HG02759 (cell line): ENCODE results near the gene UPK2.
"Not testable (repeated sequence)": the region's sequence is repeated elsewhere in the genome, so short reads cannot be mapped to it uniquely, and the experiment has no call there.

Experiments used
- ATAC-seq: cut with Tn5 transposase; IDR thresholded peaks from one replicate; pipeline ENCODE4 v1.9.1; 2021; ENCODE audit warnings: mild to moderate bottlenecking, moderate library complexity; ENCODE audit not compliant: unreplicated experiment

UPK2 gene

GRCh38 chr11:118984825-118985224 lies 28.7 kb downstream of the UPK2 start:
- no peak for ATAC-seq

DNA sequence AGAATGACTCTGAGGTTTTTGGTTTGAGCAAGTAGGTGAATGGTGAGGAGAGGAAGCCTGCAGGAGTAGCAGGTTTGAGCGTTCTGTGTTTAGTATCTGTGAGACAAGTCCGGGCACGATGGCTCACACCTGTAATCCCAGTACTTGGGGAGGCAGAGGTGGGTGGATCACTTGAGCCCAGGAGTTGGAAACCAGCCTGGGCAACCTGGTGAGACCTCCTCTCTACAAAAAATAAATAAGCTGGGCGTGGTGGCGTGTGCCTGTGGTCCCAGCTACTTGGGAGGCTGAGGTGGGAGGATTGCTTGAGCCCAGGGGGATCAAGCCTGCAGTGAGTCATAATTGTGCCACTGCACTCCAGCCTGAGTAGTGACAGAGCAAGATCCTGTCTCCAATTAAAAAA lies 32.2 kb downstream of the UPK2 start:
- ATAC-seq = no peak

- not testable (repeated sequence) for ATAC-seq
Observed at GRCh38 chr11:118991486-118992038, 35.5 kb downstream of the UPK2 start.

DNA sequence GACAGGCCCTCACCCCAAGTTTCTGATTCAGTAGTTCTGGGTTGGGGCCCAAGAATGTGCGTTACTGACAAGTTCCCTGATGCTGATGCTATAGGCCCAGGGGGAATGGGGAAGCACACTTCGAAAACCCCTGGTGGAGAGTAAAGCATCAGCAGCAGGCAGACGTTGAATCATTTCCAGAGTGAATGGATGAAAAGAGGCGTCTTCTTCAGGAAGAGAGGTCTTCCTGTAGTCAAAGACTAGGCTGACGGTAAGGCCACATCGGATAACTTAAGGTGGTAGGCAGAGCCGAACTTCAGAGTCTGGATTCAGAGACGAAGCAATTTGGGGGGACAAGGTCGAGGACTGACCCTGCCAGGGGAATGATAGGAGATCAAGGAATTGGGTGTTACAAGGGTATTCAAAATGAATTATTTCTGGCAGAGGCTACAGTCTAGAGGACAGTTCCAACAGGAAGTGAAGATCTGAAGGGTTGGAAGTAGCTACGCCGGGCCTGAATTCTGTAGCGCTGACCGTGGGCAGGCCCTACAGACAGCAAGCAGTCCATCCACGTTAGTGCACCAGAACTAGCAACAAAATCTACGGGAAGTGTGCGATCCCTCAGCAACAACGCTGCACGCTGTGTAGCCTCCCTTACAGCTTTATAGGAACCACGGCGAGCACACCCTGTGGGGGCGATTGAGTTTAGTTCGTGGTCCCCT lies 41.0 kb downstream of the UPK2 start:
- ATAC-seq = peak; percentile 14

DNA sequence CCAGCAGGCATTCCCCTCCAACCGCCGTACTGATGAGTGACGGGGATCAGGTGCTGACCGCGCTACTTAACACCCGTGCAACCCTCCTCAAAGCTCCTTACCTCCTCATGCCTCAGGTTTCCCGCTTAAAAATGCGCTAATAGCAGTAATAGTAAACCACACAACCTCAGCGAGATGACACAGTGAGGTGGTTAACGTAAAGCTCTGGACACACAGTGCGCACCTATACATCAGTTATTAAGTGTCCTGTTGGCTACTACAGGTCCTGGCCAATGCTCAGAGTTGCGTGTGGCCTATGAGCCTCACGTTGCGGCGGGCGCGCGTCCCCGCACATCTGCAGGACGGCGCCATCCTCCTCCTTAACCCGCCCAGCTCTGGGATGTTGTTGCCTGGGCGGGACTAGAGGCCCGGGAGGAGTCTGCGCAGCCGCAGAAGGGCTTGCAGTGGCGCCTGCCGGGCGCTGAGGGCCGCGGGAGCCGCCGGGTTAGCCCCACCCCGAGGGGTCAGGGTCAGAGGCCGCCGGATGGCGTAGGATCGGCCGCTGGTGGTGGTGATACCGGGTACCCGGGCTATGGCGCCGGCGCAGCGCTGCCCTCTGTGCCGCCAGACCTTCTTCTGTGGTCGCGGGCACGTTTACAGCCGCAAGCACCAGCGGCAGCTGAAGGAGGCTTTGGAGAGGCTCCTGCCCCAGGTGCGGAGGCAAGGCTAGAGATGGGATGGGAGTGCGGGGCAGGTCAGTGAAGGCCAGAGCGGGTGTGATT lies 41.7 kb downstream of the UPK2 start, which contains the start of gene CENATAC:
TSS of gene CENATAC (plus strand) at position 512 of the 761 bp plus-strand sequence. CDS start at position 572, 60 bp downstream.
- ATAC-seq = peak; percentile 94

DNA sequence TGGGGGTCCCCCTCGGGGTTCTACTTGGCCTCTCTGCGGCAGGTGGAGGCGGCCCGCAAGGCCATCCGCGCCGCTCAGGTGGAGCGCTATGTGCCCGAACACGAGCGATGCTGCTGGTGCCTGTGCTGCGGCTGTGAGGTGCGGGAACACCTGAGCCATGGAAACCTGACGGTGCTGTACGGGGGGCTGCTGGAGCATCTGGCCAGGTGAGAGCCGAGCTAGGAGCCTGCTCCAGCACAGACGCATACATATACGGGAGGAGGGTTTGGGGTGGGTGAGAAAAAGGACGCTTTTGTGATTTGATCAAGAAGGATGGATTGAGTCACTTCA lies 42.3 kb downstream of the UPK2 start:
- ATAC-seq = peak; percentile 15

DNA sequence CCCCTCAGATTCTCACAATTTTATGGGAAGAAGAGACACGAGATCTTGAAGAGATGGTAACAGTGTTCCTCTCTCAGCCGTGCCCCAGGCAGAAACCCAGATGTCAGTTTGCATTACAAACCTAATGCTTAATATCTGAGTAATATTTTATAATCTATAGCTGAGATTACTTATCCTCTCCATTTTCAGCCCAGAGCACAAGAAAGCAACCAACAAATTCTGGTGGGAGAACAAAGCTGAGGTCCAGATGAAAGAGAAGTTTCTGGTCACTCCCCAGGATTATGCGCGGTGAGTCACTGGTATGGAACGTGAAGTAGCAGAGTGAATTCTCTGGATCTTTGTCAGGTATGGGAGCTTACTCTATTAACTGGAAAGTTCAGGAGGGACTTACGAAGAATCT lies 42.7 kb downstream of the UPK2 start:
- ATAC-seq = no peak

GRCh38 chr11:119000906-119001305 lies 44.8 kb downstream of the UPK2 start:
- no peak for ATAC-seq

GRCh38 chr11:119006656-119007055 lies 50.6 kb downstream of the UPK2 start:
- ATAC-seq = no peak
